ELF-1 (cell line): ENCODE data around the gene SCGB1A1.

ENCODE experiments used
- DNase-seq: peaks from one replicate; pipeline ENCODE4 v3.0.0-alpha.2; 2016; ENCODE audit warnings: low read depth, low spot score

SCGB1A1 gene

GRCh38 chr11:62398011-62398994 is 20.5 kb upstream of the SCGB1A1 start:
- DNase-seq: peak; percentile 88

- no peak for DNase-seq
These were observed 19.5 kb upstream of the SCGB1A1 start for GRCh38 chr11:62399172-62399877.

- peak; percentile 63 for DNase-seq
These were observed 19.0 kb upstream of the SCGB1A1 start for GRCh38 chr11:62399878-62400266.

GRCh38 chr11:62400281-62400680 is 18.6 kb upstream of the SCGB1A1 start:
- no peak for DNase-seq

GRCh38 chr11:62400760-62401159 is 18.1 kb upstream of the SCGB1A1 start:
- DNase-seq: peak; percentile 82

- no peak for DNase-seq
These were observed 17.5 kb upstream of the SCGB1A1 start for GRCh38 chr11:62401356-62401755.

GRCh38 chr11:62401811-62402210 is 17.0 kb upstream of the SCGB1A1 start:
- DNase-seq: no peak

GRCh38 chr11:62402226-62402959 is 16.4 kb upstream of the SCGB1A1 start:
- DNase-seq: no peak

GRCh38 chr11:62402960-62403730 is 15.7 kb upstream of the SCGB1A1 start:
- DNase-seq: no peak

- no peak for DNase-seq
These were observed 14.4 kb upstream of the SCGB1A1 start for GRCh38 chr11:62404435-62404834.

GRCh38 chr11:62404901-62405300 is 13.9 kb upstream of the SCGB1A1 start:
- no peak for DNase-seq

- no peak for DNase-seq
These were observed 12.8 kb upstream of the SCGB1A1 start for GRCh38 chr11:62406034-62406433.

GRCh38 chr11:62409831-62410230 is 9.0 kb upstream of the SCGB1A1 start:
- DNase-seq: no peak

- DNase-seq: no peak
These were observed 7.9 kb upstream of the SCGB1A1 start for GRCh38 chr11:62410972-62411371.

- no peak for DNase-seq
These were observed 7.3 kb upstream of the SCGB1A1 start for GRCh38 chr11:62411524-62411923.

GRCh38 chr11:62413060-62413696 is 5.7 kb upstream of the SCGB1A1 start:
- no peak for DNase-seq

GRCh38 chr11:62416596-62416995 is 2.2 kb upstream of the SCGB1A1 start:
- no peak for DNase-seq

- no peak for DNase-seq
These were observed 697 bp upstream of the SCGB1A1 start for GRCh38 chr11:62418136-62418535.

GRCh38 chr11:62419314-62419929 is 589 bp downstream of the SCGB1A1 start:
- no peak for DNase-seq

GRCh38 chr11:62419943-62420342 is 1.1 kb downstream of the SCGB1A1 start:
- DNase-seq: no peak
